H1 (cell line): Measurements from ENCODE around the gene CPE.

ENCODE experiments used
- BACH1 ChIP-seq: IDR thresholded peaks from 2 replicates; pipeline ENCODE4 v1.6.1; 2012; ENCODE audit warnings: low read length, improper control_type of control experiment
- CHD1 ChIP-seq: IDR thresholded peaks from 2 replicates; pipeline ENCODE4 v1.6.1; 2012; ENCODE audit warnings: low read depth, low read length, improper control_type of control experiment
- JUN ChIP-seq: IDR thresholded peaks from 2 replicates; pipeline ENCODE4 v1.6.1; 2011; ENCODE audit warnings: low read depth, mild to moderate bottlenecking, improper control_type of control experiment, low read length
- POLR2A ChIP-seq, 2 experiments: IDR thresholded peaks; 1 replicate in 1 of 2; 2 replicates in 1 of 2; pipeline ENCODE4 v1.6.1; 2011; ENCODE audit warnings: low read depth in 2 of 2, low read length in 2 of 2, mild to moderate bottlenecking in 2 of 2; ENCODE audit errors: control extremely low read depth in 1 of 2
- POLR2AphosphoS5 ChIP-seq: IDR thresholded peaks from 2 replicates; pipeline ENCODE4 v1.6.1; 2011; ENCODE audit warnings: low read depth, low read length
- RAD21 ChIP-seq, 2 experiments: IDR thresholded peaks in 1 of 2; conservative IDR thresholded peaks in 1 of 2; 2 replicates each; pipeline ENCODE4 v1.6.1; 2011; ENCODE audit warnings: low read depth in 2 of 2, low read length in 2 of 2, improper control_type of control experiment in 1 of 2, inconsistent platforms in 1 of 2, mild to moderate bottlenecking in 1 of 2, moderate library complexity in 1 of 2
- TF ChIP-seq, protein P1 (sequence below): IDR thresholded peaks from 2 replicates; pipeline ENCODE4 v1.6.1; 2011; ENCODE audit warnings: low read length, improper control_type of control experiment

DNA sequence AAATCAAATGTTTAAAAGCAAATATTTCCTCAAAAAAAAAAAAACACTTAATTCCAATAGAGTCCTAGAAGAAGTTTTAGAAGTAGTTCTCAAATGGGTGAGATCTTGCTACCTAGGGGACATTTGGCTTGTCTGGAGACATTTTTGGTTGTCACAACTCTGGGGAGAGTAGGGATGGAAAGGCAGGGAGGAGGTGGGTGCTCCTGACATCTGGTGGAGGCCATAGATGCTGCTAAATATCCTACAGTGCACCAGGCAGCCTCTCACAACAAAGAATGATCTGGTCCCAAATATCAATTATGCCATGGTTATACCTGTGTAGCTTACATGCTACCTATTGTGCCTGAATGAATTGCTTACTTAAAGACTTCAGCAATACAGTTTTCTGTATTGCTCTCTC, 46.8 kb downstream of the CPE start:
- TF ChIP-seq RAD21 (IDR thresholded peaks at IDR 0.05 in 1 of 2, conservative IDR thresholded peaks at IDR 0.05 in 1 of 2; ENCODE audit: low read depth in 2 of 2, low read length in 2 of 2) (peak; percentile 37 to 52), BACH1 (no peak), CHD1 (no peak), POLR2AphosphoS5 (no peak), POLR2A (IDR thresholded peaks at IDR 0.05; ENCODE audit: control extremely low read depth in 1 of 2, low read depth in 2 of 2, low read length in 2 of 2) (no peak), JUN (no peak)
- TF ChIP-seq, protein P1, sequence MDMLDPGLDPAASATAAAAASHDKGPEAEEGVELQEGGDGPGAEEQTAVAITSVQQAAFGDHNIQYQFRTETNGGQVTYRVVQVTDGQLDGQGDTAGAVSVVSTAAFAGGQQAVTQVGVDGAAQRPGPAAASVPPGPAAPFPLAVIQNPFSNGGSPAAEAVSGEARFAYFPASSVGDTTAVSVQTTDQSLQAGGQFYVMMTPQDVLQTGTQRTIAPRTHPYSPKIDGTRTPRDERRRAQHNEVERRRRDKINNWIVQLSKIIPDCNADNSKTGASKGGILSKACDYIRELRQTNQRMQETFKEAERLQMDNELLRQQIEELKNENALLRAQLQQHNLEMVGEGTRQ = no peak
